ENCODE measurements around the gene PISD. TPM values are rescaled to one million over a fixed set of nuclear protein-coding genes. Genes with fewer than 3 reads are reported as not detected.
A peak's percentile ranks its signal among the peaks of the same experiment; 100 is the strongest.
"Not testable (repeated sequence)": the region's sequence is repeated elsewhere in the genome, so short reads cannot be mapped to it uniquely, and the experiment has no call there.

PISD gene
- total RNA-seq, 4 donors from 2014 or later: 15.3 to 19.0 (median 18.5) TPM

- TF ChIP-seq CTCF (IDR thresholded peaks at IDR 0.05 in 4 of 5, conservative IDR thresholded peaks at IDR 0.05 in 1 of 5): no peak
- TF ChIP-seq POLR2A (IDR thresholded peaks at IDR 0.05): no peak
- no peak for DNase-seq
- ATAC-seq: no peak
Observed at GRCh38 chr22:31595271-31595670, 66.7 kb downstream of the PISD start.

GRCh38 chr22:31590161-31590560 is 71.9 kb downstream of the PISD start:
- H3K4me3 ChIP-seq; ATAC-seq; in situ Hi-C loops (cut with MboI; ENCODE audit: low sequenced_read_pairs in 4 of 4); H3K27ac ChIP-seq; intact Hi-C loops (cut with DNase I; ENCODE audit: low total_unique reads); DNase-seq; H3K27me3 ChIP-seq; H3K4me1 ChIP-seq; H3K36me3 ChIP-seq; H3K9me3 ChIP-seq: not testable (repeated sequence)

More at GRCh38 chr22:31595271-31595670, 66.7 kb downstream of the PISD start:
- no peak overlapping the region for H3K4me3 ChIP-seq
- H3K36me3 ChIP-seq: no peaks in the 10 kb centered on the region
- H3K9me3 ChIP-seq: no peaks in the 10 kb centered on the region
- no peaks in the 10 kb centered on the region for H3K4me1 ChIP-seq
- no peak overlapping the region for H3K27ac ChIP-seq
- in situ Hi-C loops (cut with MboI; ENCODE audit: low sequenced_read_pairs in 4 of 4) (no loop called here), intact Hi-C loops (cut with DNase I; ENCODE audit: low total_unique reads) (no loop called here)
- no peaks in the 10 kb centered on the region for H3K27me3 ChIP-seq

- H3K4me3 ChIP-seq: no peak overlapping the region
Observed at GRCh38 chr22:31588970-31589675, 72.9 kb downstream of the PISD start.

GRCh38 chr22:31586137-31586920 is 75.7 kb downstream of the PISD start:
- no peaks in the 10 kb centered on the region for H3K4me1 ChIP-seq
- peak overlapping the region in 1 of 4 donors; percentile 13 for H3K27ac ChIP-seq
- intact Hi-C loops (cut with DNase I; ENCODE audit: low total_unique reads): no loop called here
- TF ChIP-seq POLR2A (IDR thresholded peaks at IDR 0.05) (no peak), CTCF (IDR thresholded peaks at IDR 0.05 in 4 of 5, conservative IDR thresholded peaks at IDR 0.05 in 1 of 5) (no peak)
- no peaks in the 10 kb centered on the region for H3K27me3 ChIP-seq
- in situ Hi-C loops (cut with MboI; ENCODE audit: low sequenced_read_pairs in 4 of 4): no loop called here
- no peak overlapping the region for H3K4me3 ChIP-seq
- peak; percentile 4 to 16 for DNase-seq
- H3K9me3 ChIP-seq: no peaks in the 10 kb centered on the region
- H3K36me3 ChIP-seq: peaks cover 0 to 7% of the 10 kb centered on the region in 2 donors
- peak; percentile 65 to 74 for ATAC-seq

More at GRCh38 chr22:31588970-31589675, 72.9 kb downstream of the PISD start:
- Histone ChIP-seq H3K4me1 (no peaks in the 10 kb centered on the region), H3K9me3 (no peaks in the 10 kb centered on the region), H3K36me3 (peaks cover 0 to 7% of the 10 kb centered on the region in 2 donors), H3K27me3 (no peaks in the 10 kb centered on the region), H3K27ac (no peak overlapping the region)
- TF ChIP-seq CTCF (IDR thresholded peaks at IDR 0.05 in 4 of 5, conservative IDR thresholded peaks at IDR 0.05 in 1 of 5) (no peak), POLR2A (IDR thresholded peaks at IDR 0.05) (no peak)
- ATAC-seq (no peak), DNase-seq (no peak)
- intact Hi-C loops (cut with DNase I; ENCODE audit: low total_unique reads): no loop called here
- in situ Hi-C loops (cut with MboI; ENCODE audit: low sequenced_read_pairs in 4 of 4): no loop called here

GRCh38 chr22:31585161-31585859 is 76.7 kb downstream of the PISD start:
- H3K4me1 ChIP-seq: no peaks in the 10 kb centered on the region
- in situ Hi-C loops (cut with MboI; ENCODE audit: low sequenced_read_pairs in 4 of 4) (no loop called here), intact Hi-C loops (cut with DNase I; ENCODE audit: low total_unique reads) (no loop called here)
- H3K27ac ChIP-seq: peak overlapping the region in 1 of 4 donors; percentile 11
- H3K4me3 ChIP-seq: no peak overlapping the region
- no peak for DNase-seq
- no peaks in the 10 kb centered on the region for H3K27me3 ChIP-seq
- peak; percentile 43 to 76 for ATAC-seq
- TF ChIP-seq POLR2A (IDR thresholded peaks at IDR 0.05) (no peak), CTCF (IDR thresholded peaks at IDR 0.05 in 4 of 5, conservative IDR thresholded peaks at IDR 0.05 in 1 of 5) (no peak)
- H3K9me3 ChIP-seq: no peaks in the 10 kb centered on the region
- peaks cover 0 to 7% of the 10 kb centered on the region in 2 donors for H3K36me3 ChIP-seq
